H1 (cell line): ENCODE results near the gene STARD7. TPM values are rescaled to one million over a fixed set of nuclear protein-coding genes. Genes with fewer than 3 reads are reported as not detected.

Source experiments
- CHD1 ChIP-seq: IDR thresholded peaks from 2 replicates; pipeline ENCODE4 v1.6.1; 2012; ENCODE audit warnings: low read depth, low read length, improper control_type of control experiment
- EP300 ChIP-seq, 2 experiments: IDR thresholded peaks; 1 replicate in 1 of 2; 2 replicates in 1 of 2; pipeline ENCODE4 v1.6.1; 2011 to 2012; ENCODE audit warnings: low read depth in 2 of 2, low read length in 2 of 2, mild to moderate bottlenecking in 2 of 2, borderline replicate concordance in 1 of 2, inconsistent platforms in 1 of 2, moderate library complexity in 1 of 2
- JUN ChIP-seq: IDR thresholded peaks from 2 replicates; pipeline ENCODE4 v1.6.1; 2011; ENCODE audit warnings: low read depth, mild to moderate bottlenecking, improper control_type of control experiment, low read length
- SIX5 ChIP-seq: IDR thresholded peaks from 2 replicates; pipeline ENCODE4 v1.6.1; 2011; ENCODE audit warnings: mild to moderate bottlenecking, low read depth, low read length
- SP4 ChIP-seq: IDR thresholded peaks from 2 replicates; pipeline ENCODE4 v1.6.1; 2012; ENCODE audit warnings: low read length, inconsistent platforms
- SUZ12 ChIP-seq: fragments of 200-600 bp; sonication (generic); IDR thresholded peaks from 2 replicates; pipeline ENCODE4 v1.6.1; 2012; ENCODE audit warnings: mild to moderate bottlenecking, inconsistent platforms, low read length, moderate library complexity, mixed read lengths
- TAF1 ChIP-seq: IDR thresholded peaks from 2 replicates; pipeline ENCODE4 v1.6.1; 2011; ENCODE audit warnings: mild to moderate bottlenecking, low read depth, low read length
- polyA plus RNA-seq, 7 experiments: library from polyadenylated mRNA; depleted of rRNA in 3 of 7; stranded (reverse) in 5 of 7; unstranded in 2 of 7; fragments of >200 nt in 5 of 7; fragments of 200-250 nt in 2 of 7; gene quantifications; 1 replicate in 5 of 7; 2 replicates in 1 of 7; 4 replicates in 1 of 7; pipeline versions ENCODE4 v1.2.1 to v1.2.3, GENCODE V29; 2011 to 2013; ENCODE audit warnings: missing spikeins in 2 of 7, mixed read lengths in 2 of 7
- total RNA-seq: library from RNA; stranded (reverse); fragmentation: NEBNext Ultra II Directional; extraction: Animal tissue kit (Norgen Biotek cat#: 25700); gene quantifications from 2 replicates; pipeline ENCODE4 v1.2.1, GENCODE V29; 2021
- TF ChIP-seq, protein P1 (sequence below): fragments of 300-600 bp; sonication (generic); IDR thresholded peaks from 2 replicates; pipeline ENCODE4 v1.7.1; 2012; ENCODE audit warnings: low read length, moderate library complexity, mild to moderate bottlenecking, inconsistent platforms; ENCODE audit not compliant: insufficient replicate concordance
- TF ChIP-seq, protein P2 (sequence below): IDR thresholded peaks from 2 replicates; pipeline ENCODE4 v1.6.1; 2012; ENCODE audit warnings: inconsistent platforms
- TF ChIP-seq, protein P3 (sequence below): IDR thresholded peaks from 2 replicates; pipeline ENCODE4 v1.6.1; 2012; ENCODE audit warnings: inconsistent platforms

The STARD7 gene
- total and polyA plus RNA-seq, 2 of the 8 experiments (the other 6 are each of a cell fraction or from before 2014, with no cell fraction given), result 89.1 to 200 TPM

DNA sequence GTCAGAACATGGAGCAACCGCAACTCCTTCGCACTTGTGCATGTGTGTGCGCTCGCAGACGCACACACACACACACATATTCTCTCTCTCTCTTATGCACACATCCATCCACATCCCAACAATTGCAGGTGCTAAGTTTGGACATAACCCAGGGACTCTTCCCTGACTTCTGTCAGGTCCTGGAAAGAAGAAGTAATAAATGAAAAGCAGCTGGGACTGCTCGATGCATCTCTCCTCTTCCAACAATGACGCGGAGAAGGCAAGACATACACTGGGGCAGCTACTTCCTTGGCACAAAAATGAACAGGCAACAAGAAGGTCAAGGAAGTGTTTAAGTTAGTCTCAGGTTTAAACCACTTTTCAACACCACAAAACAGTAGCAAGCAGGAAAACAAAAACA, 23.6 kb downstream of the STARD7 start (continued):
- TF ChIP-seq, protein P1, sequence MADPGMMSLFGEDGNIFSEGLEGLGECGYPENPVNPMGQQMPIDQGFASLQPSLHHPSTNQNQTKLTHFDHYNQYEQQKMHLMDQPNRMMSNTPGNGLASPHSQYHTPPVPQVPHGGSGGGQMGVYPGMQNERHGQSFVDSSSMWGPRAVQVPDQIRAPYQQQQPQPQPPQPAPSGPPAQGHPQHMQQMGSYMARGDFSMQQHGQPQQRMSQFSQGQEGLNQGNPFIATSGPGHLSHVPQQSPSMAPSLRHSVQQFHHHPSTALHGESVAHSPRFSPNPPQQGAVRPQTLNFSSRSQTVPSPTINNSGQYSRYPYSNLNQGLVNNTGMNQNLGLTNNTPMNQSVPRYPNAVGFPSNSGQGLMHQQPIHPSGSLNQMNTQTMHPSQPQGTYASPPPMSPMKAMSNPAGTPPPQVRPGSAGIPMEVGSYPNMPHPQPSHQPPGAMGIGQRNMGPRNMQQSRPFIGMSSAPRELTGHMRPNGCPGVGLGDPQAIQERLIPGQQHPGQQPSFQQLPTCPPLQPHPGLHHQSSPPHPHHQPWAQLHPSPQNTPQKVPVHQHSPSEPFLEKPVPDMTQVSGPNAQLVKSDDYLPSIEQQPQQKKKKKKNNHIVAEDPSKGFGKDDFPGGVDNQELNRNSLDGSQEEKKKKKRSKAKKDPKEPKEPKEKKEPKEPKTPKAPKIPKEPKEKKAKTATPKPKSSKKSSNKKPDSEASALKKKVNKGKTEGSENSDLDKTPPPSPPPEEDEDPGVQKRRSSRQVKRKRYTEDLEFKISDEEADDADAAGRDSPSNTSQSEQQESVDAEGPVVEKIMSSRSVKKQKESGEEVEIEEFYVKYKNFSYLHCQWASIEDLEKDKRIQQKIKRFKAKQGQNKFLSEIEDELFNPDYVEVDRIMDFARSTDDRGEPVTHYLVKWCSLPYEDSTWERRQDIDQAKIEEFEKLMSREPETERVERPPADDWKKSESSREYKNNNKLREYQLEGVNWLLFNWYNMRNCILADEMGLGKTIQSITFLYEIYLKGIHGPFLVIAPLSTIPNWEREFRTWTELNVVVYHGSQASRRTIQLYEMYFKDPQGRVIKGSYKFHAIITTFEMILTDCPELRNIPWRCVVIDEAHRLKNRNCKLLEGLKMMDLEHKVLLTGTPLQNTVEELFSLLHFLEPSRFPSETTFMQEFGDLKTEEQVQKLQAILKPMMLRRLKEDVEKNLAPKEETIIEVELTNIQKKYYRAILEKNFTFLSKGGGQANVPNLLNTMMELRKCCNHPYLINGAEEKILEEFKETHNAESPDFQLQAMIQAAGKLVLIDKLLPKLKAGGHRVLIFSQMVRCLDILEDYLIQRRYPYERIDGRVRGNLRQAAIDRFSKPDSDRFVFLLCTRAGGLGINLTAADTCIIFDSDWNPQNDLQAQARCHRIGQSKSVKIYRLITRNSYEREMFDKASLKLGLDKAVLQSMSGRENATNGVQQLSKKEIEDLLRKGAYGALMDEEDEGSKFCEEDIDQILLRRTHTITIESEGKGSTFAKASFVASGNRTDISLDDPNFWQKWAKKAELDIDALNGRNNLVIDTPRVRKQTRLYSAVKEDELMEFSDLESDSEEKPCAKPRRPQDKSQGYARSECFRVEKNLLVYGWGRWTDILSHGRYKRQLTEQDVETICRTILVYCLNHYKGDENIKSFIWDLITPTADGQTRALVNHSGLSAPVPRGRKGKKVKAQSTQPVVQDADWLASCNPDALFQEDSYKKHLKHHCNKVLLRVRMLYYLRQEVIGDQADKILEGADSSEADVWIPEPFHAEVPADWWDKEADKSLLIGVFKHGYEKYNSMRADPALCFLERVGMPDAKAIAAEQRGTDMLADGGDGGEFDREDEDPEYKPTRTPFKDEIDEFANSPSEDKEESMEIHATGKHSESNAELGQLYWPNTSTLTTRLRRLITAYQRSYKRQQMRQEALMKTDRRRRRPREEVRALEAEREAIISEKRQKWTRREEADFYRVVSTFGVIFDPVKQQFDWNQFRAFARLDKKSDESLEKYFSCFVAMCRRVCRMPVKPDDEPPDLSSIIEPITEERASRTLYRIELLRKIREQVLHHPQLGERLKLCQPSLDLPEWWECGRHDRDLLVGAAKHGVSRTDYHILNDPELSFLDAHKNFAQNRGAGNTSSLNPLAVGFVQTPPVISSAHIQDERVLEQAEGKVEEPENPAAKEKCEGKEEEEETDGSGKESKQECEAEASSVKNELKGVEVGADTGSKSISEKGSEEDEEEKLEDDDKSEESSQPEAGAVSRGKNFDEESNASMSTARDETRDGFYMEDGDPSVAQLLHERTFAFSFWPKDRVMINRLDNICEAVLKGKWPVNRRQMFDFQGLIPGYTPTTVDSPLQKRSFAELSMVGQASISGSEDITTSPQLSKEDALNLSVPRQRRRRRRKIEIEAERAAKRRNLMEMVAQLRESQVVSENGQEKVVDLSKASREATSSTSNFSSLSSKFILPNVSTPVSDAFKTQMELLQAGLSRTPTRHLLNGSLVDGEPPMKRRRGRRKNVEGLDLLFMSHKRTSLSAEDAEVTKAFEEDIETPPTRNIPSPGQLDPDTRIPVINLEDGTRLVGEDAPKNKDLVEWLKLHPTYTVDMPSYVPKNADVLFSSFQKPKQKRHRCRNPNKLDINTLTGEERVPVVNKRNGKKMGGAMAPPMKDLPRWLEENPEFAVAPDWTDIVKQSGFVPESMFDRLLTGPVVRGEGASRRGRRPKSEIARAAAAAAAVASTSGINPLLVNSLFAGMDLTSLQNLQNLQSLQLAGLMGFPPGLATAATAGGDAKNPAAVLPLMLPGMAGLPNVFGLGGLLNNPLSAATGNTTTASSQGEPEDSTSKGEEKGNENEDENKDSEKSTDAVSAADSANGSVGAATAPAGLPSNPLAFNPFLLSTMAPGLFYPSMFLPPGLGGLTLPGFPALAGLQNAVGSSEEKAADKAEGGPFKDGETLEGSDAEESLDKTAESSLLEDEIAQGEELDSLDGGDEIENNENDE, result no peak
- TF ChIP-seq, protein P2, sequence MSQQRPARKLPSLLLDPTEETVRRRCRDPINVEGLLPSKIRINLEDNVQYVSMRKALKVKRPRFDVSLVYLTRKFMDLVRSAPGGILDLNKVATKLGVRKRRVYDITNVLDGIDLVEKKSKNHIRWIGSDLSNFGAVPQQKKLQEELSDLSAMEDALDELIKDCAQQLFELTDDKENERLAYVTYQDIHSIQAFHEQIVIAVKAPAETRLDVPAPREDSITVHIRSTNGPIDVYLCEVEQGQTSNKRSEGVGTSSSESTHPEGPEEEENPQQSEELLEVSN, result no peak
- TF ChIP-seq TAF1, result no peak
- TF ChIP-seq SIX5, result no peak
- no peak for TF ChIP-seq EP300 (IDR thresholded peaks at IDR 0.05; ENCODE audit: borderline replicate concordance in 1 of 2, low read depth in 2 of 2, low read length in 2 of 2)
- no peak for TF ChIP-seq CHD1
- no peak for TF ChIP-seq JUN
- TF ChIP-seq SP4, result no peak
- TF ChIP-seq, protein P3, sequence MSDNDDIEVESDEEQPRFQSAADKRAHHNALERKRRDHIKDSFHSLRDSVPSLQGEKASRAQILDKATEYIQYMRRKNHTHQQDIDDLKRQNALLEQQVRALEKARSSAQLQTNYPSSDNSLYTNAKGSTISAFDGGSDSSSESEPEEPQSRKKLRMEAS, result no peak
- no peak for TF ChIP-seq SUZ12
